ENCODE results near the gene YWHAG. TPM values are rescaled to one million over a fixed set of nuclear protein-coding genes. Genes with fewer than 3 reads are reported as not detected.
A peak's percentile ranks its signal among the peaks of the same experiment; 100 is the strongest.

The YWHAG gene
- total and polyA plus RNA-seq, 9 of the 15 experiments (the other 6 are each of a cell fraction or from before 2014, with no cell fraction given), result 30.4 to 246 (median 94.5) TPM

- TF ChIP-seq RBM17 (IDR thresholded peaks at IDR 0.05; ENCODE audit: borderline replicate concordance, low read depth, low read length), result no peak
- no peak for TF ChIP-seq ZNF507 (tag; conservative IDR thresholded peaks at IDR 0.05)
- peak; percentile 95; the same call in 1 of the 2 replicates for TF ChIP-seq RERE (CRISPR knock-in tag; IDR thresholded peaks at IDR 0.05; ENCODE audit: borderline replicate concordance)
- no peak for TF ChIP-seq EHMT2 (IDR thresholded peaks at IDR 0.05)
- TF ChIP-seq CBFB (CRISPR knock-in tag; IDR thresholded peaks at IDR 0.05), result peak; percentile 35; the same call in 1 of the 2 replicates
- no peak for TF ChIP-seq CEBPG (CRISPR knock-in tag; IDR thresholded peaks at IDR 0.05)
- no peak for TF ChIP-seq CEBPG (tag; conservative IDR thresholded peaks at IDR 0.05 in 1 of 2, IDR thresholded peaks at IDR 0.05 in 1 of 2)
- no peak for TF ChIP-seq ZC3H11A (IDR thresholded peaks at IDR 0.05; ENCODE audit: low read depth, low read length)
- no peak for TF ChIP-seq FOS (IDR thresholded peaks at IDR 0.05; ENCODE audit: extremely low read depth, insufficient read length)
- TF ChIP-seq CUX1 (CRISPR knock-in tag; IDR thresholded peaks at IDR 0.05), result no peak
- peak; percentile 48 for TF ChIP-seq PKNOX1 (IDR thresholded peaks at IDR 0.05)
- no peak for TF ChIP-seq MTF1 (CRISPR knock-in tag; IDR thresholded peaks at IDR 0.05; ENCODE audit: borderline replicate concordance)
- TF ChIP-seq EWSR1 (IDR thresholded peaks at IDR 0.05; ENCODE audit: borderline replicate concordance, low read depth, partially characterized antibody), result no peak
Measured at GRCh38 chr7:76358481-76359110, at the start of gene YWHAG (continued).
